Endometrial microvascular endothelial cells (primary cell): Measurements from ENCODE around the gene AMBRA1. TPM values are rescaled to one million over a fixed set of nuclear protein-coding genes. Genes with fewer than 3 reads are reported as not detected.
"Not testable (repeated sequence)": the region's sequence is repeated elsewhere in the genome, so short reads cannot be mapped to it uniquely, and the experiment has no call there.

Experiments used
- in situ Hi-C: cut with HindIII; loops from 2 replicates; pipeline ENCODE4 v1.10.0; 2017; ENCODE audit warnings: low sequenced_read_pairs, low pct_unique_long_range_greater_than_20kb; ENCODE audit errors: inconsistent ontology term
- total RNA-seq: library from RNA; depleted of rRNA; stranded (reverse); fragments of >200 nt; gene quantifications from one replicate; pipeline ENCODE4 v1.2.3, GENCODE V29; 2015; ENCODE audit errors: inconsistent ontology term

Gene AMBRA1
- total RNA-seq, 1 donor from 2014 or later: 40.6 TPM

GRCh38 chr11:46583513-46583912 lies 10.3 kb downstream of the AMBRA1 start:
- in situ Hi-C loops: not testable (repeated sequence)

GRCh38 chr11:46582588-46582987 lies 11.2 kb downstream of the AMBRA1 start:
- in situ Hi-C loops: no loop called here

- in situ Hi-C loops: no loop called here
Measured at GRCh38 chr11:46577058-46577457, 16.8 kb downstream of the AMBRA1 start.

- in situ Hi-C loops: no loop called here
Measured at GRCh38 chr11:46574656-46575055, 19.2 kb downstream of the AMBRA1 start.

GRCh38 chr11:46570790-46571398 lies 22.9 kb downstream of the AMBRA1 start:
- in situ Hi-C loops: no loop called here

- in situ Hi-C loops: no loop called here
Measured at GRCh38 chr11:46565232-46565840, 28.5 kb downstream of the AMBRA1 start.

GRCh38 chr11:46564459-46564858 lies 29.4 kb downstream of the AMBRA1 start:
- in situ Hi-C loops: no loop called here

- in situ Hi-C loops: no loop called here
Measured at GRCh38 chr11:46562527-46562926, 31.3 kb downstream of the AMBRA1 start.

GRCh38 chr11:46560300-46560991 lies 33.4 kb downstream of the AMBRA1 start:
- in situ Hi-C loops: no loop called here

- in situ Hi-C loops: no loop called here
Measured at GRCh38 chr11:46559815-46560214, 34.0 kb downstream of the AMBRA1 start.

- in situ Hi-C loops: no loop called here
Measured at GRCh38 chr11:46557684-46558151, 36.1 kb downstream of the AMBRA1 start.

GRCh38 chr11:46555267-46556054 lies 38.4 kb downstream of the AMBRA1 start:
- in situ Hi-C loops: no loop called here

GRCh38 chr11:46554213-46555147 lies 39.3 kb downstream of the AMBRA1 start:
- in situ Hi-C loops: no loop called here

GRCh38 chr11:46553814-46554212 lies 40.0 kb downstream of the AMBRA1 start:
- in situ Hi-C loops: no loop called here

GRCh38 chr11:46551261-46551660 lies 42.6 kb downstream of the AMBRA1 start:
- in situ Hi-C loops: no loop called here

- in situ Hi-C loops: no loop called here
Measured at GRCh38 chr11:46547579-46547978, 46.2 kb downstream of the AMBRA1 start.

- in situ Hi-C loops: no loop called here
Measured at GRCh38 chr11:46543564-46543963, 50.3 kb downstream of the AMBRA1 start.

GRCh38 chr11:46541593-46542371 lies 52.0 kb downstream of the AMBRA1 start:
- in situ Hi-C loops: no loop called here
